ENCODE results near the gene EPB41L4A. TPM values are rescaled to one million over a fixed set of nuclear protein-coding genes. Genes with fewer than 3 reads are reported as not detected.
A peak's percentile ranks its signal among the peaks of the same experiment; 100 is the strongest.

The EPB41L4A gene
- total RNA-seq, 1 donor from 2014 or later: 61.9 TPM

GRCh38 chr5:112156211-112156610 lies 262.9 kb downstream of the EPB41L4A start:
- no peak for DNase-seq (ENCODE audit: low spot score)

GRCh38 chr5:112154940-112155686 lies 264.0 kb downstream of the EPB41L4A start:
- no peak for DNase-seq (ENCODE audit: low spot score)

GRCh38 chr5:112149727-112150126 lies 269.4 kb downstream of the EPB41L4A start:
- DNase-seq (ENCODE audit: low spot score): no peak

- DNase-seq (ENCODE audit: low spot score): peak; percentile 68
These were observed 272.5 kb downstream of the EPB41L4A start for GRCh38 chr5:112146323-112147226.

GRCh38 chr5:112143690-112144089 lies 275.4 kb downstream of the EPB41L4A start:
- no peak for DNase-seq (ENCODE audit: low spot score)

- DNase-seq (ENCODE audit: low spot score): peak; percentile 39
These were observed 276.3 kb downstream of the EPB41L4A start for GRCh38 chr5:112142769-112143270.

- no peak for DNase-seq (ENCODE audit: low spot score)
These were observed 277.5 kb downstream of the EPB41L4A start for GRCh38 chr5:112141582-112141981.

GRCh38 chr5:112138526-112138925 lies 280.6 kb downstream of the EPB41L4A start:
- DNase-seq (ENCODE audit: low spot score): no peak

GRCh38 chr5:112136773-112137172 lies 282.3 kb downstream of the EPB41L4A start:
- no peak for DNase-seq (ENCODE audit: low spot score)

GRCh38 chr5:112127861-112128260 lies 291.2 kb downstream of the EPB41L4A start:
- DNase-seq (ENCODE audit: low spot score): no peak

- no peak for DNase-seq (ENCODE audit: low spot score)
These were observed 292.1 kb downstream of the EPB41L4A start for GRCh38 chr5:112126982-112127381.

- no peak for DNase-seq (ENCODE audit: low spot score)
These were observed 293.2 kb downstream of the EPB41L4A start for GRCh38 chr5:112125903-112126302.

- no peak for DNase-seq (ENCODE audit: low spot score)
These were observed 294.3 kb downstream of the EPB41L4A start for GRCh38 chr5:112124788-112125187.

- DNase-seq (ENCODE audit: low spot score): no peak
These were observed 296.0 kb downstream of the EPB41L4A start for GRCh38 chr5:112123086-112123485.

- no peak for DNase-seq (ENCODE audit: low spot score)
These were observed 296.7 kb downstream of the EPB41L4A start for GRCh38 chr5:112122353-112122752.

- DNase-seq (ENCODE audit: low spot score): no peak
These were observed 297.8 kb downstream of the EPB41L4A start for GRCh38 chr5:112121258-112121657.

- no peak for DNase-seq (ENCODE audit: low spot score)
These were observed 299.1 kb downstream of the EPB41L4A start for GRCh38 chr5:112119969-112120368.

GRCh38 chr5:112119508-112119907 lies 299.6 kb downstream of the EPB41L4A start:
- DNase-seq (ENCODE audit: low spot score): no peak

- DNase-seq (ENCODE audit: low spot score): no peak
These were observed 301.5 kb downstream of the EPB41L4A start for GRCh38 chr5:112117551-112117950.

GRCh38 chr5:112116371-112116770 lies 302.7 kb downstream of the EPB41L4A start:
- DNase-seq (ENCODE audit: low spot score): no peak

GRCh38 chr5:112113565-112113964 lies 305.5 kb downstream of the EPB41L4A start:
- DNase-seq (ENCODE audit: low spot score): no peak

Measured in mucosa of gallbladder (tissue), 1 donor.